ENCODE measurements around the gene PTDSS2. TPM values are rescaled to one million over a fixed set of nuclear protein-coding genes. Genes with fewer than 3 reads are reported as not detected.
A peak's percentile ranks its signal among the peaks of the same experiment; 100 is the strongest.

The PTDSS2 gene
- total and polyA plus RNA-seq, 2 donors (not counting 1 experiment from before 2014, with no cell fraction given), result 22.1 to 29.0 TPM

DNA sequence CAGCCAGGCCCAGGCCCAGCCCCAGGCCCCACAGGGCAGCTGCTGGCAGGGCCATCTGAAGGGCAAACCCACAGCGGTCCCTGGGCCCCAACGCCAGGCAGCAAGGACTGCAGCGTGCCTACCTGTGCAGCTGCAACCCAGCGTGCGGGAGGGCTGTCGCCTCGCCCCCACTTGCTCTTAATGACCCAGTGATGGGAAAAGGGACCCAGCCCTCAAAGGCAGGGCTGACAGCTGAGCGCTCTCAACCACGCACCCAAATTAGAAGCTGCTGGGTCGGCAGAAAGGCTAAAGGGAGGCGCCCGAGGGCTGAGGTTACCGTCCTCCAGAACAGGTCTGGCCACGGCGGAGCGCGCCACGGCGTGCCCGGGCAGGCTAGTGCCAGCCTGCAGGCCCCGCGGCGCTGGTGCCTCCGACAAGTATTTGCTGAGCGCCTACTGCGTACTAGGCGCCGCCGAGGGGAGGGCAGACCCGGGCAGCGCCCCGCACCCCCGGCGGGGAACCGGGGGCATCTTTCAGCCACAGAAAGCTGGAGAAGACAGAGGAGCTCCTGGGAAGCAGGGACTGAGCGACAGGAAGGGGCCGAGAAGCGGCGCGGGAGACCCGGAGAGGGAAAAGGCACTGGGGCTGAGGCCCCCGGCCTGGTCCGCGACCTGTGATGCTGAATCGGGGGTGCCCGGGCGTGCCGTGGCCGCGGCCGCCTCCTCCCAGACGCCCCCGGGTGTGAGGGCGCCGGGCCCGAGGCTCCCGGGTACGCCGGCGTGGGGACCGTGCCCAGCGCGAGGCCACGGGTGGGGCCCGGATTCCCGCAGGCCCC, 84.5 kb downstream of the PTDSS2 start:
- no peak for ATAC-seq (ENCODE audit: low read depth)
- WGBS (ENCODE audit: insufficient coverage), result 11% methylated on average over 66 of the region's 66 CpGs
- Histone ChIP-seq H3K4me2 (replicated peaks; ENCODE audit: low read depth, low read length, poor library complexity, severe bottlenecking) (peak overlapping the region; percentile 99), H3K36me3 (replicated peaks in 1 of 2; ENCODE audit: control extremely low read depth in 1 of 2, control insufficient read depth in 1 of 2, extremely low read depth in 1 of 2, insufficient read depth in 2 of 2, low read length in 1 of 2) (peaks cover 0 to 25% of the 10 kb centered on the region in 2 experiments), H3K4me3 (ENCODE audit: control extremely low read depth in 1 of 5, extremely low read depth in 1 of 5, insufficient read depth in 1 of 5, low read depth in 2 of 5, low read length in 4 of 5) (peak overlapping the region; percentile 25 to 73 (median 67)), H3K4me1 (ENCODE audit: control insufficient read depth in 2 of 2, insufficient read depth in 2 of 2, low read length in 2 of 2) (peaks cover 17 to 35% of the 10 kb centered on the region in 2 donors), H3K27ac (ENCODE audit: low read length in 2 of 2) (no peak overlapping the region), H4K20me1 (ENCODE audit: control insufficient read depth, insufficient read depth, low read length, poor library complexity, severe bottlenecking) (peaks cover 36% of the 10 kb centered on the region), H3K27me3 (replicated peaks in 1 of 4; ENCODE audit: control extremely low read depth in 1 of 4, control insufficient read depth in 3 of 4, insufficient read depth in 4 of 4, low read length in 3 of 4) (no peaks in the 10 kb centered on the region), H3K79me2 (ENCODE audit: control insufficient read depth, insufficient read depth, low read length) (peaks cover 32% of the 10 kb centered on the region), H3K9ac (ENCODE audit: low read length) (peak overlapping the region; percentile 74), H3K9me3 (ENCODE audit: control extremely low read depth in 1 of 3, control insufficient read depth in 2 of 3, insufficient read depth in 1 of 3, low read length in 2 of 3) (no peaks in the 10 kb centered on the region), H2AFZ (ENCODE audit: insufficient read depth, low read depth, low read length, poor library complexity, severe bottlenecking) (peak overlapping the region; percentile 46)
- Mint-ChIP-seq H3K4me1 (peaks cover 20% of the 10 kb centered on the region), H3K9me3 (ENCODE audit: insufficient read depth) (no peaks in the 10 kb centered on the region), H3K4me3 (peak overlapping the region; percentile 74), H3K27ac (peak overlapping the region; percentile 70), H3K27me3 (no peaks in the 10 kb centered on the region)
- intact Hi-C loops (cut with micrococcal nuclease), result loop anchor here (5.0 kb wide), 4 partner anchors 188 to 773 kb away; partner anchors contain the start of genes BET1L, RIC8A, SLC25A22 and TOLLIP
- TF ChIP-seq, protein P1, sequence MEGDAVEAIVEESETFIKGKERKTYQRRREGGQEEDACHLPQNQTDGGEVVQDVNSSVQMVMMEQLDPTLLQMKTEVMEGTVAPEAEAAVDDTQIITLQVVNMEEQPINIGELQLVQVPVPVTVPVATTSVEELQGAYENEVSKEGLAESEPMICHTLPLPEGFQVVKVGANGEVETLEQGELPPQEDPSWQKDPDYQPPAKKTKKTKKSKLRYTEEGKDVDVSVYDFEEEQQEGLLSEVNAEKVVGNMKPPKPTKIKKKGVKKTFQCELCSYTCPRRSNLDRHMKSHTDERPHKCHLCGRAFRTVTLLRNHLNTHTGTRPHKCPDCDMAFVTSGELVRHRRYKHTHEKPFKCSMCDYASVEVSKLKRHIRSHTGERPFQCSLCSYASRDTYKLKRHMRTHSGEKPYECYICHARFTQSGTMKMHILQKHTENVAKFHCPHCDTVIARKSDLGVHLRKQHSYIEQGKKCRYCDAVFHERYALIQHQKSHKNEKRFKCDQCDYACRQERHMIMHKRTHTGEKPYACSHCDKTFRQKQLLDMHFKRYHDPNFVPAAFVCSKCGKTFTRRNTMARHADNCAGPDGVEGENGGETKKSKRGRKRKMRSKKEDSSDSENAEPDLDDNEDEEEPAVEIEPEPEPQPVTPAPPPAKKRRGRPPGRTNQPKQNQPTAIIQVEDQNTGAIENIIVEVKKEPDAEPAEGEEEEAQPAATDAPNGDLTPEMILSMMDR (IDR thresholded peaks at IDR 0.05), result no peak
- TF ChIP-seq EZH2 (IDR thresholded peaks at IDR 0.05; ENCODE audit: borderline replicate concordance, insufficient read depth, low read depth, low read length, poor library complexity, severe bottlenecking), result no peak
- CTCF ChIA-PET, result interaction anchor here (0.7 to 2.2 kb wide), 2 partner anchors 10 to 15 kb away, joined by 3 to 6 read pairs; no protein-coding TSS in a partner anchor
- DNase-seq, result peak; percentile 64
- POLR2A ChIA-PET, result interaction anchor here (1.9 to 3.0 kb wide), 2 partner anchors 128 to 285 kb away, joined by 5 to 11 read pairs; partner anchors contain the start of gene PNPLA2

All from B cell (primary cell).